NT2/D1 (cell line): Measurements from ENCODE around the gene RPS13.
A peak's percentile ranks its signal among the peaks of the same experiment; 100 is the strongest.
"Not testable (repeated sequence)": the region's sequence is repeated elsewhere in the genome, so short reads cannot be mapped to it uniquely, and the experiment has no call there.

Source experiments
- DNase-seq: peaks from one replicate; pipeline ENCODE4 v3.0.0-alpha.2; 2011; ENCODE audit warnings: low read depth, low spot score
- H3K27me3 ChIP-seq: 2 replicates; pipeline ENCODE4 v1.6.0; 2011; ENCODE audit warnings: mild to moderate bottlenecking; ENCODE audit not compliant: insufficient read length, insufficient read depth
- H3K36me3 ChIP-seq: 2 replicates; pipeline ENCODE4 v1.6.1; 2011; ENCODE audit warnings: mild to moderate bottlenecking, low read length, mixed read lengths; ENCODE audit not compliant: insufficient read depth, insufficient read length
- H3K4me1 ChIP-seq: 2 replicates; pipeline ENCODE4 v1.5.1; 2011; ENCODE audit not compliant: insufficient read depth, insufficient read length
- H3K4me3 ChIP-seq: 2 replicates; pipeline ENCODE4 v1.5.1; 2011; ENCODE audit warnings: low read depth; ENCODE audit not compliant: insufficient read length
- H3K9ac ChIP-seq: 2 replicates; pipeline ENCODE4 v1.6.0; 2011; ENCODE audit warnings: low read depth; ENCODE audit not compliant: insufficient read length
- H3K9me3 ChIP-seq: 2 replicates; pipeline ENCODE4 v1.5.1; 2011; ENCODE audit warnings: mild to moderate bottlenecking, low read length; ENCODE audit not compliant: insufficient read depth
- SUZ12 ChIP-seq: IDR thresholded peaks from 2 replicates; pipeline ENCODE4 v1.6.1; 2011; ENCODE audit not compliant: insufficient read length, insufficient read depth; ENCODE audit errors: extremely low read depth
- YY1 ChIP-seq: IDR thresholded peaks from 2 replicates; pipeline ENCODE4 v1.6.1; 2011; ENCODE audit not compliant: insufficient read length, insufficient read depth
- ZNF274 ChIP-seq: IDR thresholded peaks from 2 replicates; pipeline ENCODE4 v1.6.1; 2011; ENCODE audit warnings: mild to moderate bottlenecking, low read depth, low read length

The RPS13 gene

DNA sequence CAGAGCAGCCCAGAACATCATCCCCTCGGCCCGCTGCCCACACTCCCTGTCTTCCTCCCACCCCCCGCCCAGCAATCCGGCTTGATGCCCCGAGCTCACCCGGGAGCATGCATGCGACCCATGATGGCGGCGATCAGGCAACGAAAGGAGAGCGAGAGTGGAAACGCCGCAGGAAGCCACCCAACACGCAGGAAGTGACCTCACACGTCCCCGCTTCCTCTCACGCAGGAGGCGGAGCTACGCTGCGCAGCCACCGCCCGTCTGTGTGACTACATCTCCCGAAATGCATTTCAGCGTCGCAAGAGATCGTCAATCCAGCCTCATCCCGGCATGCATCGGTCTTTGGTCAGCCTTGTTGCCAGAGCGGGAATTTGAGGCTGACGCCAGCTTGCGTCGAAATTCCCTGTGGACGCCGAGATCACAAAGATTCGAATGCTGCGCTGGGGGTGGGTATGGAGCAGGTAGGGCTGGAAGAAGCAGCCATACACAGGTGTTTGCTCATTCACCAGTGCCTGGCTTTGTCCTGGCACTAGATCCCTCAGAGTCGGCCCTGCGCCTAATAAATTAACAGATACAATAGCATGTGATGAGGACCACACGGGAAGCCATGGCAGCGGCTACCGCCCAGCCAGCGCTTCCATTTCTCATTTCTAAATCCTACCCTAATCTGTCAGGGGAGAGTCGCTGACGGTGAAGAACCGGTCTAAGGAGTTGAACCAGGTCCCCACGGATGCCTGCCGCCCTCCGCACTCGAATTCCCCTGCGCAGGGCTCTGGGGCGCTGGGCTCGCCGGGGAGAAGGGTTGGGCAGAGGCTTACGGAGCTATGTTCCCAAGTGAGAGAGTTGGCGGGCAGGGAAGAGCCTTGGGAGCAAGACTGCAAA, at the start of gene RPS13:
Gene RPS13 (minus strand): TSS at position 148 of the 882 bp plus-strand sequence. CDS start 26 bp downstream, at position 122.
- Histone ChIP-seq H3K4me3 (peak within 1 kb of the TSS; percentile 98), H3K9ac (peak within 1 kb of the TSS; percentile 99), H3K36me3 (peaks cover 42% of the 10 kb centered on the region), H3K9me3 (no peaks in the 10 kb centered on the region), H3K4me1 (no peaks in the 10 kb centered on the region), H3K27me3 (no peaks in the 10 kb centered on the region)
- no peak for TF ChIP-seq ZNF274
- no peak for TF ChIP-seq SUZ12
- peak; percentile 56 for TF ChIP-seq YY1
- peak; percentile 95 for DNase-seq

GRCh38 chr11:17121981-17122380, 44.5 kb upstream of the RPS13 start:
- H3K9ac ChIP-seq: no peak overlapping the region
- TF ChIP-seq SUZ12 (no peak), ZNF274 (no peak), YY1 (no peak)
- no peak for DNase-seq
- peaks cover 32% of the 10 kb centered on the region for H3K36me3 ChIP-seq
- no peaks in the 10 kb centered on the region for H3K9me3 ChIP-seq
- no peaks in the 10 kb centered on the region for H3K4me1 ChIP-seq
- H3K4me3 ChIP-seq: no peak overlapping the region
- H3K27me3 ChIP-seq: no peaks in the 10 kb centered on the region

GRCh38 chr11:17117262-17117661, 39.8 kb upstream of the RPS13 start:
- H3K9me3 ChIP-seq: no peaks in the 10 kb centered on the region

GRCh38 chr11:17116117-17116516, 38.6 kb upstream of the RPS13 start:
- DNase-seq: no peak
- H3K36me3 ChIP-seq: peaks cover 51% of the 10 kb centered on the region

More at GRCh38 chr11:17117262-17117661, 39.8 kb upstream of the RPS13 start:
- TF ChIP-seq ZNF274 (no peak), YY1 (no peak), SUZ12 (no peak)
- H3K4me3 ChIP-seq: no peak overlapping the region
- DNase-seq: no peak
- H3K27me3 ChIP-seq: no peaks in the 10 kb centered on the region
- no peaks in the 10 kb centered on the region for H3K4me1 ChIP-seq
- H3K9ac ChIP-seq: no peak overlapping the region
- H3K36me3 ChIP-seq: peaks cover 43% of the 10 kb centered on the region

DNA sequence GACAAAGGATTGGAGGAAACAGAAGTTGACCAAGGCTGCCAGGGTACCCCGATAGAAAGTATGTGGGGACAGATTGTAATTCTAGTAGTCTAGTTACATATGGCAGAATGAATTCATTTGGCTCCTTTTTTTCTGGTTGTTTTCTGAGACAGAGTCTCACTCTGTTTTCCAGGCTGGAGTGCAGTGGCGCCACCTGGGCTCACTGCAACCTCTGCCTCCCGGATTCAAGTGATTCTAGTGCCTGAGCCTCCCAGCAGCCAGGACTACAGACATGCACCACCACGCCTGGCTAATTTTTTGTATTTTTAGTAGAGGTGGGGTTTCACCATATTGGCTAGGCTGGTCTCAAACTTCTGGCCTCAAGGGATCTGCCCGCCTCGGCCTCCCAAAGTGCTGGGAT, 30.3 kb upstream of the RPS13 start:
- not testable (repeated sequence) for H3K4me3 ChIP-seq, H3K4me1 ChIP-seq, DNase-seq, H3K9ac ChIP-seq, H3K27me3 ChIP-seq, H3K9me3 ChIP-seq
- peaks cover 61% of the 10 kb centered on the region for H3K36me3 ChIP-seq

More at GRCh38 chr11:17116117-17116516, 38.6 kb upstream of the RPS13 start:
- Histone ChIP-seq H3K9ac (no peak overlapping the region), H3K27me3 (no peaks in the 10 kb centered on the region), H3K9me3 (no peaks in the 10 kb centered on the region), H3K4me3 (no peak overlapping the region), H3K4me1 (no peaks in the 10 kb centered on the region)
- TF ChIP-seq YY1: no peak
- TF ChIP-seq SUZ12: no peak
- TF ChIP-seq ZNF274: no peak

DNA sequence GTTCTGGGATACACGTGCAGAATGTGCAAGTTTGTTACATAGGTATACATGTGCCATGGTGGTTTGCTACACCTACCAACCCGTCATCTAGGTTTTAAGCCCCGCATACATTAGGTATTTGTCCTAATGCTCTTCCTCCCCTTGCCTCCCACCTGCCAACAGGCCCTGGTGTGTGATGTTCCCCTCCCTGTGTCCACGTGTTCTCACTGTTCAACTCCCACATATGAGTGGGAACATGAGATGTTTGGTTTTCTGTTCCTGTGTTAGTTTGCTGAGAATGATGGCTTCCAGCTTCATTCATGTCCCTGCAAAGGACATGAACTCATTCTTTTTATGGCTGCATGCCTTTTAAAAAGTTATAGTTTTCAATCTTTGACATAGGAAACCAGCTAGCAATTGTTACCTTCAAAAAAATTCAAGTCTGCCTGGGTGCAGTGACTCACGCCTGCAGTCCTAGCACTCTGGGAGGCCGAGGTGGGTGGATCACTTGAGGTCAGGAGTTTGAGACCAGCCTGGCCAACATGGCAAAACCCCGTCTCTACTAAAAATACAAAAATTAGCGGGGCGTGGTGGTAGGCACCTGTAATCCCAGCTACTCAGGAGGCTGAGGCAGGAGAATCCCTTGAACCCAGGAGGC, 28.1 kb upstream of the RPS13 start:
- peaks cover 55% of the 10 kb centered on the region for H3K36me3 ChIP-seq

GRCh38 chr11:17102462-17102861, 25.0 kb upstream of the RPS13 start:
- Histone ChIP-seq H3K4me3 (no peak overlapping the region), H3K27me3 (no peaks in the 10 kb centered on the region), H3K9me3 (no peaks in the 10 kb centered on the region), H3K36me3 (peaks cover 52% of the 10 kb centered on the region), H3K9ac (no peak overlapping the region), H3K4me1 (no peaks in the 10 kb centered on the region)
- DNase-seq: no peak
- TF ChIP-seq YY1: no peak
- no peak for TF ChIP-seq SUZ12
- TF ChIP-seq ZNF274: no peak

More for the DNA sequence above, 28.1 kb upstream of the RPS13 start:
- not testable (repeated sequence) for H3K9ac ChIP-seq, H3K9me3 ChIP-seq, H3K4me3 ChIP-seq, H3K4me1 ChIP-seq, DNase-seq, H3K27me3 ChIP-seq
